ENCODE data around the gene ZNF516. TPM values are rescaled to one million over a fixed set of nuclear protein-coding genes. Genes with fewer than 3 reads are reported as not detected.

The ZNF516 gene
- total and polyA plus RNA-seq, 2 of the 4 experiments (the other 2 are of a cell fraction) = 7.9 to 16.9 TPM

DNA sequence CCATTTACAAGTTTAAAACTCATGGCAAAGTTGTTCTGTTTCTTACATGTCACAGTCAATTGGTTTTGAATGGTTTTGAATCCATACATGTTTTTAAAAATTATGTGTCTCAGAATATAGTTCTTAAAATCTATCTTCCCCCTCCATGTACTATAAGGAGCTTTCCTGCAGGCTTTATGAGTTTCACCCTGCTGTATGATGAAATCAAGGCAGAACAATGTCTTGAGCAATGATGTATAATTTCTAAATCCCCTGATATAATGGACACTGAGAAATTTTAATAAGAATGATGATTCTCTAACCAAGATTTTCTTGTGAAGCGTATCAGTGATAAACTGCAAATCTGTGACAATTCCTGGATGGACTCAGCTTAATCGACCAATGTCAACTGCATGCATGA, 10.6 kb upstream of the ZNF516 start:
- POLR2A ChIA-PET (ENCODE audit: unreplicated experiment) = no interaction called here
- H3K4me1 ChIP-seq (ENCODE audit: control insufficient read depth, insufficient read depth, low read length) = no peaks in the 10 kb centered on the region
- no peak overlapping the region for H2BK120ac ChIP-seq (ENCODE audit: low read depth, low read length)
- no peak overlapping the region for H3K4ac ChIP-seq (ENCODE audit: low read depth, low read length)
- no peak overlapping the region for H2BK15ac ChIP-seq (ENCODE audit: low read depth, low read length)
- no peak overlapping the region for H2AK9ac ChIP-seq (replicated peaks; ENCODE audit: low read depth, low read length, poor library complexity)
- H4K5ac ChIP-seq (ENCODE audit: low read depth, low read length) = no peak overlapping the region
- H3K27me3 ChIP-seq (ENCODE audit: control insufficient read depth, insufficient read depth, low read length) = no peaks in the 10 kb centered on the region; the same call in 1 of the 2 replicates
- H4K8ac ChIP-seq (ENCODE audit: low read depth in 2 of 2, low read length in 2 of 2) = no peak overlapping the region
- H2BK20ac ChIP-seq (ENCODE audit: low read depth, low read length) = no peak overlapping the region
- H3K9me3 ChIP-seq (ENCODE audit: control insufficient read depth, insufficient read depth, low read length) = no peaks in the 10 kb centered on the region
- H3K14ac ChIP-seq (replicated peaks; ENCODE audit: low read depth, low read length) = no peak overlapping the region
- H3K4me3 ChIP-seq (ENCODE audit: insufficient read depth, low read depth, low read length) = no peak overlapping the region
- no peak overlapping the region for H3K9ac ChIP-seq (ENCODE audit: low read depth, low read length)
- CTCF ChIA-PET = no interaction called here
- H4K20me1 ChIP-seq (ENCODE audit: insufficient read depth, low read length) = no peaks in the 10 kb centered on the region; the same call in 1 of the 2 replicates
- no peak overlapping the region for H2AFZ ChIP-seq (replicated peaks; ENCODE audit: low read length, poor library complexity)
- TF ChIP-seq RFX5 (IDR thresholded peaks at IDR 0.05; ENCODE audit: low read depth, low read length) (no peak), CEBPB (IDR thresholded peaks at IDR 0.05; ENCODE audit: low read depth, low read length) (peak; percentile 43; the same call in 1 of the 2 replicates)
- no peak overlapping the region for H3K18ac ChIP-seq (ENCODE audit: low read depth, low read length)
- no peak overlapping the region for H2BK5ac ChIP-seq (ENCODE audit: low read depth, low read length, poor library complexity, severe bottlenecking)
- dilution Hi-C loops (cut with HindIII; ENCODE audit: low sequenced_read_pairs, unreplicated experiment) = no loop called here
- no peak overlapping the region for H2AK5ac ChIP-seq (ENCODE audit: low read depth, low read length)
- no peak overlapping the region for H3K4me2 ChIP-seq (ENCODE audit: low read depth, low read length)
- in situ Hi-C loops (cut with MboI; ENCODE audit: low sequenced_read_pairs) = no loop called here
- WGBS, 2 experiments (ENCODE audit: extremely low coverage in 2 of 2, insufficient read length in 1 of 2) = no CpG with 5 or more reads among the region's 2 CpGs
- H3K79me1 ChIP-seq (ENCODE audit: low read depth in 1 of 2, low read length in 2 of 2) = no peaks in the 10 kb centered on the region
- no peak overlapping the region for H3K27ac ChIP-seq (ENCODE audit: insufficient read depth, low read length)
- intact Hi-C loops (cut with micrococcal nuclease) = no loop called here
- no peaks in the 10 kb centered on the region for H3K9me1 ChIP-seq (ENCODE audit: insufficient read depth, low read length)
- BruUV-seq (replicated peaks) = no TSS peak
- no peak for DNase-seq
- H3K23ac ChIP-seq (ENCODE audit: low read depth, low read length) = no peak overlapping the region
- no peak for ATAC-seq (ENCODE audit: low read depth)
- no peak overlapping the region for H4K91ac ChIP-seq (ENCODE audit: insufficient read depth, low read depth, low read length)
- no peaks in the 10 kb centered on the region for H3K36me3 ChIP-seq (ENCODE audit: control insufficient read depth, insufficient read depth, low read length)
- H3K56ac ChIP-seq (ENCODE audit: extremely low read depth, insufficient read depth, low read length) = no peak overlapping the region
